HG02623 (cell line): ENCODE data around the gene ESR2.
"Not testable (repeated sequence)": the region's sequence is repeated elsewhere in the genome, so short reads cannot be mapped to it uniquely, and the experiment has no call there.

Source experiments
- ATAC-seq: cut with Tn5 transposase; IDR thresholded peaks from one replicate; pipeline ENCODE4 v1.9.1; 2021; ENCODE audit warnings: moderate library complexity; ENCODE audit not compliant: unreplicated experiment

ESR2 gene

DNA sequence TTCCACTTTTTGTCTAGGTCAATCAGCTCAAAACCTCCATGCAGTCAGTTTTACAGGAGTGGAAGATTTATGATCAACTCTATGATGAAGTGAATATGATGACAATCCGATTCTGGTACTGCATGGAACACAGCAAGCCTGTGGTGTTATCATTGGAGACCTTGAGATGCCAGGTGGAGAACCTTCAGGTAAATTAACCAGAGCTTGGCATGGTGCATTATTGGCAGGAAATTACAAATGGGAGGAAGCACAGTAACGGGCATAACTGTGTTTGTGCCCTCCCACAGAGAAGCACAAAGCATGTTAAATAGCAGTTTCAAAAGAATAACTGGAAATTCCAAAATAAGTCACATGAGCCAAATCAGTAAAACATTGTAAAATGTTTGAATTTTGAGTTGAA is 135.6 kb downstream of the ESR2 start:
- no peak for ATAC-seq

DNA sequence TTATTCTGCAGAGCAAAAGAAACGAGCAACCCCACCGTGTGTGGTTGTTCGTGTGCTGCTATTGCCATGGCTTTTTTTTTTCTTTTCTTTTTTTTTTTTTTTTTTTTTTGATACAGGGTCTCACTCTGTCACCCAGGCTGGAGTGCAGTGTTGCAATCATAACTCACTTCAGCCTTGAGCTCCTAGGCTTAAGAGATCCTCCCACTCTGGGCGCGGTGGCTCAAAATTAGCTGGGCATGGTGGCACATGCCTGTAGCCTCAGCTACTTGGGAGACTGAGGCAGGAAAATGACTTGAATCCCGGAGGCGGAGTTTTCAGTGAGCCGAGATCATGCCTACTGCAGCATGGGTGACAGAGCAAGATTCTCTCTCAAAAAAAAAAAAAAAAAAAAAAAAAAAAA is 144.2 kb downstream of the ESR2 start:
- ATAC-seq, result no peak

DNA sequence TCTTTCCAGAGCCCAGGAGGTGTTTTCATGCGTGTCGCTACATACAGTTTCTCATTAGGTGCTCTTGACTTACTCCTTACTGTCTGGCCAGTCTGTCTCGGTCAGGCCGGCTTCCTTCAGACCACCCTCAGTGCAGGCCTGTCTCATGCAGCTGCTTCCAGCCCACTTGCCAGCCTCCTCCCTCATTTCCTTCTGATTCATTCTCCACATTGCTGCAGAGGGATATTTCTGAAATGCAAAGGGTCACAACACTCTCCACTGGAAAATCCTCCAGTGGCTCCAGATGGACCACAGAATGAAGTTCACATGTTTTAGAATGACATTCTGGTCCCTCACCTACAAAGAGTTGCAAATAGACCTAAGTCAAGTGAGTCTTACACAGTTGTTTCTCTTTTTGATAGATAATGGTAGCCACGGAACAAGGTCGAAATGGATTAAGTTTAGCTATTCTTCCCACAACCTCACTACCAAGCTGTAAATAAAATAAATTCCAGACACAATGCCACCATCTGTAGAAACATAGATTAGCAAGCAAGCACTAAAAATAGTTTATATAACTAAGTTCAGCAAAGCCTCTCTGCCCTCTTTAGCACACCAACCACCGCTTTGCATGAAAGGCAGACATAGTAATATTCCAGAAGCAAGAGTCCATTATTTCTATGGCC is 146.9 kb downstream of the ESR2 start:
- no peak for ATAC-seq

DNA sequence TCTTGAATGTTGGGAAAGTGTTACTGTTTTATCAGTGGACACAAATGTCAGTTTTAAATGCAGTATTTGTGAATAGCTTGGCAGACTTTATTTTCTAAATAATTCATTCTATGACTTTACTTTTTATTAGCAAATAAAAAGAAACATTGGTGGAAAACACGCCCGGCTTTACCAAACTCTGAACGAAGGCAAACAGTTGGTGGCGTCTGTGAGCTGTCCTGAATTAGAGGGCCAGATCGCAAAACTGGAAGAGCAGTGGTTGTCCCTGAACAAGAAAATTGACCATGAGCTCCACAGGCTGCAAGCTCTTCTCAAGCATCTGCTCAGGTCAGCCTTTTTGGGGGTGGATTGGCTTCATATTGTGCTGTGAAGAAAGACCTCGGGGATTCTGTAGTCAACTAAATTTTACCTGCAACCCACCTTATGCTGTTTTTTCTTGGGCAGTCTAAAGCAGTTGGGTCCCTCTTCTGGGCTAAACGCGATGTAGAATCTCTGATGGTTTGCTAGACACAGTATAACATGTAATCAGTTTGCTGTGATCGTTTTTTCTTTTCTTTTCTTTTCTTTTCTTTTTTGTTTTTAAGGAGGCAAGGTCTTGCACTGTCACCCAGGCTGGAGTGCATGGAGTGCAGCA is 156.4 kb downstream of the ESR2 start:
- ATAC-seq, result no peak

DNA sequence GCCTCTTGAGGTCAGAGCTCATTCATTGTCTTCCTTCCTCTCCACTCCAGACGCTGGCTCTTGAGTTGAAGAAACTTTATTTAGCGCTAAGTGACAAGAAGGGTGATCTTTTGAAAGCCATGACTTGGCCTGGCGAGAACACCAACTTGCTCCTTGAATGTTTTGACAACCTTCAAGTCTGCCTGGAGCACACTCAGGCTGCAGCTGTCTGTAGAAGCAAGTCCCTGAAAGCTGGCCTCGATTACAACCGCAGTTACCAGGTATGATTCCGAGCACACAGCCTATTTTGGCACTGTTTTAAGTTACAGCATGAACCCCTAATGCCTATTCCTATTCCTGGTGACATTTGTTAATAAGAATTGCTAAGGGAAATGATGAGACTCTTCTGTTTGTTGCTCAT is 167.6 kb downstream of the ESR2 start:
- no peak for ATAC-seq

DNA sequence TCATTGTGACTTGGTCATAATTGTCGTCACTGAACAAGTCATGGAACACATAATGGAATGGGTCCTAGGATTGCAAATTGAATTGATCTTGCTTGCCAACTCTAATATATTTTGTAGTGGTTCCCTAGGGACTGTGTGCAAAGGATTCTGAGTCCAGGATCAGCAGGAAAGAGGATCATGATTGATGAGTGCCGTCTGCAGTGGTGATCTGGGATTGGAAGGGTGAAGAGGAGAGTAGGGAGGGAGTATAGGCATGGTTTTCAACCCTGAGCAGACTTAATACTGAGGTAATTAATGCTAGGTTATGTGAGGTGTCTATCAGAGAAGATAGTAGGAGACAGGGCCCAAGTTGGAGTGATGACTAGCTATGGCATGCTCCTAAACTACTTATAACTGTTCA is 168.9 kb downstream of the ESR2 start:
- no peak for ATAC-seq

DNA sequence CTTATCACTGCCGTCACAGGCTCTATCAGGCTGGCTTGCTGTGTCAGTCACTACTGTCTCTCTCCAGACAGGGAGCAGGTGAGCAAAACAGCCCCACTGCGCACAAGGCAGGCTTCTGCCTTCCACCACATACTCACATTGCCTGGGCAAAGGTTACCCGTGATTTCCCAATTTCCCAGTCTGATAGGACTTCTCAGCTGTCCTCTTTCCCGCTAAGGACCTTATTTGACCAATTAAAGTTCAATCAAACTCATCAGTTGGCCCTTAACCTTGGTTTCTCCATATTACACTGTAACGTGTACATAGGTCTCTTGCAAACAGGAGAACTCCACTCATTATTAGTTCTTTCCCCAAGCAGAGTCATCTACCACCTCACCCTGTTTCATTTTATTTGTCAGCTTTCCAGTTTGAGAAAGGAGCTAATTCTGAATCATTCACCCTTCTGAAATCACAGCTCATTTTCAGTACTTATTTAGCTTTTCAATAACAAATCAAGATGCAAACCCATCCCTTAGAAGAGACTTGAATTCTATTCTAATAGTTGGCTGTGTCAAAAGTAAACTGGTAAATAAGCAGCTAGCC is 170.8 kb downstream of the ESR2 start:
- ATAC-seq, result no peak

DNA sequence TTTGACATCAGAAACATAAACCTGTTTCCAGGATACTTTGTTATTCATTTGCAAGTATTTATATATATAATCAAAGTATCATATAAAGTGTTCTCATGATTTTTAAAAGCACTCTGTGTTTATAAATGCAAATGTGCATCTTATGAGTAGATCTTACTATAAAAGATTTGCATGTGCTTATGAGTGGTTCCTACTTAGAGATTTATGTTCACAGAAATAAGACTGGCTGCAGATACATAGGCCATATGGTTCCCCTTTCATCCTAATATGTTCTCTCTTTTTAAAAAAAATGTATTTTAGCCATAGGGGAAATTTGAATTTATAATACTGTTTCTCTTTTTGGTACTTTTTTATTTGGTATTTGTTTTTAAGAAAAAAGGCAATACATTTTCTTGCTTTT is 174.2 kb downstream of the ESR2 start:
- ATAC-seq, result no peak

DNA sequence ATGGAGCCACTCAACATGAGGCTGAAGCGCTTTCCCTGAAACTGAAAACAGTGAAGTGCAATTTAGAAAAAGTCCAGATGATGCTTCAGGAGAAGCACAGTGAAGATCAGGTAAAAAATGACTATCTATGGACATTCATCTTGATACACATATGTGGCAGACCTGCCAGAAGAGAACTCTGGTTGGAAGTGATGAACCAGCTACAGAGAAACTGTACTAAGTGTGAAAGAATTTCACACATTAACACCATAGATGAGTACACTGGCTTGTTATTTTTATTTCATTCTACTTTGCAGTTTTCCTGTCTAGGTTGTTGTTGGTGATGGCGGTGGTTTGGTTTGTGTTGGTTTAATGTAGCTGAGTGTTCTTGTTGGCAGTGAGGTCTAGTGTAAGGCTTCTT is 174.7 kb downstream of the ESR2 start:
- ATAC-seq, result no peak

DNA sequence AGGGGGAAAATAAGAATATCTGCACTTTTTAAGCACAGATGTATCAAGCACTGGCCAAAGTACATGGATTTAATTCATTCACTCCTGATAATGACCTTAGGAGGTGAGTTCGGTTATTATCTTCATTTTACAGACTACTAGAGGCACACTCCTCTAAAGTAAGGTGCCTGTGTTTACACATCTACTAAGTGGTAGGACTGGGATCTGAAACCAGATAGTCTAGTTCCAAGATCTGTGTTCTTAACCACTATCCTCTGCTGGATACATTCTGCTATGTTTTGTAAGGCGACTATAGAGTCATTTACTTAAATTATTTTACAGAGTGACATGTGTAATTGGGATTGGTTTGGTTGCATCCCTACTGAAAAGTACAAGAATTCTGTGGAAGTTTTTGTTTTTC is 175.3 kb downstream of the ESR2 start:
- no peak for ATAC-seq

DNA sequence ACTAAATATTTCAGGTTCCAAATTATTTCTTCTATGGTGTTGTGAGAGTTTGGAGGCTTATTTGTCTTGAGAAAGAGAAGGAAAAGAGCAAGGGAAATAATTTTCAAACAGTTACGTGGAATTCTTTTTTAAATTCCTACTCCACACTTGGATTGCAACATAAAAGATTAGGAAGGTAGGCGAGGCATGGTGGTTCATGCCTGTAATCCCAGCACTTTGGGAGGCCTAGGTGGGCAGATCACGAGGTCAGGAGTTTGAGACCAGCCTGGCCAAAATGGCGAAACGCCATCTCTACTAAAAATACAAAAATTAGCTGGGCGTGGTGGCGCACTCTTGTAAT is 175.8 kb downstream of the ESR2 start:
- ATAC-seq, result not testable (repeated sequence)

DNA sequence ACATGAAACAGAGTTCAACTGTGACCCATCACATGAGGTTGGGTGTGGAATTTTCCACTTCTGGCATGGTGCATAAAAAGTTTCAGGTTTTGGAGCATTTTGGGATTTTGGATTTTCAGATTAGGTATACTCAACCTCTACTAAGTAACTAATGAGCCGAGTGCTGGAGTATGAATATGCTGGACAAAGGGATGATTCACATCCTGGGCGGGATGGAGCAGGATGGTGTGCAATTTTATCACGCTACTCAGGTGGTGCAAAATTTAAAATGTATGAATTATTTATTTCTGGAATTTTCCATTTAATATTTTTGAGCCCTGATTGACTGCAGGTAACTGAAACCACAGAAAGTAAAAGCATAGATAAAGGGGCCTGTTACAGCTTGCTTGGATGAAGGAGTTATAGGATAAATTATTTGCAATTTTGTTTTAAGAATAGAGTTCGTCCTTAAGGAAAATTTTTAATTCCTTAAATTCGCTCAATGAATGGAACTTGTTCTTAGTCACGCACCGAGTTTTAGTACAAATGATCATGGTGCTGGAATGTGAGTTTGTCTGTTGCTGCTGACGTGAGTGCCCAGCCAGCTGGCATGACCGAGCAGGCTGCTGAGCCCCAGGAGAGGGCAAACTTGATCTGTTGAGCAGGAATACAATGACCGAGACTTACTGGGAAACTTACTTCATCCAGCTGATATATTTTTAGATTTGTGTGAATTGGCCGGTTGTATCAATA is 176.3 kb downstream of the ESR2 start:
- ATAC-seq, result no peak

DNA sequence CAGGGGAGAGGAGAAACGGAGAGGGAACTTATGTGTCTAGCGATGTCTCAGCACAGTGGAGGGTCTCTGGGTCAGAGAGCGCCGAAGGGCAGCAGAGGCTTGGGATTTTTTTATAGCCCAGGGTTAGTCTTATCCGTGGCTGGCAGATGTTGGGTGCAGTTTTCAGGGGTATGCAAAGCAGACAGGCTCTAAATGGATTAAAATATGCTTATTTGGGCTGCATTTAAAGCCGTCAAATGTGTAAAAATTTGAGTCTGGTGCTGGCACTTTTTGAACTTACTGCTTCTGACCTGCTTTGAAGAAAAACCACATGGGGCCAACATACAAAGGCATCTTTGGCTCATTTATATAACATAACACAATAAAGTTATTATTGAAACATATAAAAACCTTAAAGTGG is 178.8 kb downstream of the ESR2 start:
- ATAC-seq, result no peak

DNA sequence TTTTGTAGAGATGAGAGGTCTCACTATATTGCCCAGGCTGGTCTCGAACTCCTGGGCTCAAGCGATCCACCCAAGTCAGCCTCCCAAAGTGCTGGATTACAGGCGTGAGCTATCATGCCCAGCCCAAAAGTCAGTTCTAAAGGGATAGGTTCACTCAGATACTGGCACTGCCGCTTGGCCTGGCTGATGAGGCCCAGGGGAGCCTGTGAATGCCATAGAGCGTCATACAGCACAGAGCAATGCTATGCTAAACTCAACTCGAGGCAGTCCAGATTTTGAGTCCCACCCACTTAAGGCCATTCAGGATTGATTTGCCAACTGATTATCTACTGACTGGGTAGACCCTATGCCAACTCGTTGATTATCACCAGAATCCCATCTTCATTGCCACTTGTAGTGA is 179.4 kb downstream of the ESR2 start:
- no peak for ATAC-seq

DNA sequence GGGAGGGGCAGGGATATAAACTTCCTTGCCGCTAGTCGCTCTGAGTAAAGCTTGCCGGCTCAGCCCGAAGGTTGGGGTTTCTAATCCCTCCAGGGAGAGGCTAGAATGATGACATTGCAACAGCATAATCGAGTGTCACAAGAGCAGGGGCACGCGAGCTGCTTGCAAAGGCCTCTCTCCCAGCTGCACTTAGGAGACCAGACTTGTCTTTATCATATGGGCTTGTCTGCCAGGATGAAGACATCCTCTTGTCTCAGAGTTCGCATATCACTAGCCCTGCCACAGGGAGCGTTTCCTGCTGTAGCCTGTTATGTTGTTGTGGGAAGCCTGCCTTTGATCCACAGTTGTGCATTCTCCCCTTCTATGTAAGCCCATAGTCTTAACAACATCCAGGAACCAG is 180.0 kb downstream of the ESR2 start:
- ATAC-seq, result no peak

DNA sequence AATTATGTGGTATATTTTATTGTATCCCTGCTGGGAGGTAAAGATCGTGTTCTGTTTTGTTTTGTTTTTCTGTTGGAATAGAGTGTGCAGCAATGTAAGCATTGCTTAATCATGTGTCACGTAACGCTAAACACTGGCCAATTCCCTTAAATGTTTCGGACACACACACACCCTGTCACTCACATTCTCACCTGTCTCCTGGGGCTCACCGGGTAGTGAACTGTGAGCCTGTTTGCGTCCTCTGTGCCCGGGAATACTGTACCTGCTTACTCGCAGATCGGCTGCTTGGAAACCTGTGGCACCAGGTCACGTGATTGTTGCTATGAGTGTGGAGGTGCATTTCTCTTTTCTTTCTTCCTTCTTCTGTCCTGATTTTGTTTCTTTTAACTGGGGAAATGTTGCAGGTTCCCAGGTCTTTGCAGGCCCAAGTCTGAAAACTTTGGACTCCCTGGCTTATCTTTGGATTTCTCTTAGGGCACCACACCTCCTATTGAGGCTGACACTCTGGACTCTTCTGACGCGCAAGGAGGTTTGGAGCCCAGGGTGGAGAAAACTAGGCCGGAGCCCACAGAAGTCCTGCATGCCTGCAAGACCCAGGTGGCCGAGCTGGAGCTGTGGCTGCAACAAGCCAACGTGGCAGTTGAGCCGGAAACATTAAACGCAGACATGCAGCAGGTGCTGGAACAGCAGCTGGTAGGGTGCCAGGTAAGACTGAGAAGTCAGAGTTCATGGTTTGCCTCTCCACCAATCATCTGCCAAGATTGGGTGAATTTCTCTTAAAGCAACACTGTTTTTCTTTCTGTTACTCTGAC is 181.1 kb downstream of the ESR2 start:
- ATAC-seq, result no peak

DNA sequence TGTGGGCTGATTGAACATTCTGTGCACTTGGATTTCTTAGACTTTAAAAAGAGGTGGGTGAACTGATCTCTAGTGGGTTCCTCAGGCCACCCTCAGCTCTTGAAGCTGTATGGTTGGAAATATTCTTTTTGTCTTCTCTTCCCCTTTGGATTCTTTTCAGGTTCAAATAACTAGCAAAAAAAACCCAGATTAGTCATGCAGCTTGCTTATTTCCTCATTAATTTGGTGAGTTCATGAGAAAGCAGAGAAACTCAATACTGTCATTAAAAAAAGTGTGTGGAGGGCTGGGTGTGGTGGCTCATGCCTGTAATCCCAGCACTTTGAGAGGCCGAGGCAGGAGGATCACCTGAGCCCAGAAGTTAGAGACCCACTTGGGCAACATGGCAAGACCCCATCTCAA is 183.4 kb downstream of the ESR2 start:
- no peak for ATAC-seq

DNA sequence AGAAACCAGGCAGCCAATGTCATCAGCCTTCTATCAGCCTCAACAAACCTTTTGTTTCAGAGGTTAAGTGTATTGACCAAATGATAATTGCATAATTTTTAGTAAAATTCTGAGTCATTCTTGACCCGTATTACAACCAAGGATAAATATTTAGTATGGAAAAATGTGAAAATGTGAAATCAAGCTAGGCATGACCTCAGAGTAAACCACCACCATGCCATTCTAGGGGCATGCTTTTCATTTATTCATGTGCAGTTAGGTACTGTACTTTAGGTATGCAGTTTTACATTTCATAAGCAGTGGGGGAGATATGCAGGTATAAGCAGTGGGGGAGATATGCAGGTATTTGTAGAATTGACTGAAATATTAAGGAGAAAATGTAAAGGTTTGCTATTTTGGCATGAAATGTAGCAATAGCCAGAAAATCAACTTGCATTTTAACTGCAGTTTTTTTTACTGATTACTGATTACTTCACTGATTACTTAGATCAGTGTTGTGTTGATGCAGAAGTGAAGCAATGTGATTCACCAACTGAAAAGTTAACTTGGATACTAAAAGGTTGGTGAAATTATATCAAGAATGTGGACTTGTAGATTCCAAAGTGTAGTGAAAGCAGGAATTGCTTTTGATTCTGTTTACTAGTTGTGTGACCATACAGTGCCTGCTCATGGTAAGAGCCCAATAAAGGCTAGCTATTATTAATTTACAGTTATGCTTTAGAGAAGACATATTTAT is 184.2 kb downstream of the ESR2 start:
- ATAC-seq, result no peak

DNA sequence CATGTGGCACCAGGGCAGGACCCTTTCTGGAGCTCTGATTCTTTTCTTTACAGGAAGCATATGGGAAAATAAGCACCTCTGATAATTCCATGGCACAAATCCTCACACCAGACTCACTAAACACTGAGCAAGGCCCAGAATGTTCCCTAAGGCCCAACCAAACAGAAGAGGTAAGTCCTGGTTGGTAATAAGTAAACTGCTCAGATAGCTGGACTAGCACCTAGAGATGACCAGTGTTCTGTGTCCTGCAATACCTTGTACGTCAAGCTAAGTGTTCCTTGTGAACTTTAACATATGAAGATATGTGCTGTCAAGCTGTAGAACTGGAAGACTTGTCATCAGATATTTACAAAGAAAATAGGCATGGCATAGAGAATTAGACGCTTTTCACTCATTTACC is 186.7 kb downstream of the ESR2 start:
- ATAC-seq, result no peak

DNA sequence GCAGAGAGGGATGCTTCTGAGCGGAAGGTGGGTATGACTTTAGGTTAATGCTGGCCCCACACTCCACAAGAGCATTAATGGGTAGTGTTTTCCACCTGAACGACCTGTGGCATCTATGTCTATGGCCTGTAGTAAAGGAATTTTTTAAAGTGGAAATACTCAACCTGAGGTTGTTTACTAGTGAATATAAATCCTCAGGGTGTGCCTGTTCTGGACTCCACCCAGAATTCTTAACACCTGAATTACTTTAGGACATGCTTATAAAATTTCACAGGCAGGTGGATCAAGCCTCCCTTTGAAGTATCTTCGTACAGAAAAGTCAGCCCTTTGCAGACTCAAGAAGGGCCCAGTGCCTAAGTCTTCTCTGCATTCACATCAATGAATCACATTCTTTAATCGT is 196.1 kb downstream of the ESR2 start:
- no peak for ATAC-seq

DNA sequence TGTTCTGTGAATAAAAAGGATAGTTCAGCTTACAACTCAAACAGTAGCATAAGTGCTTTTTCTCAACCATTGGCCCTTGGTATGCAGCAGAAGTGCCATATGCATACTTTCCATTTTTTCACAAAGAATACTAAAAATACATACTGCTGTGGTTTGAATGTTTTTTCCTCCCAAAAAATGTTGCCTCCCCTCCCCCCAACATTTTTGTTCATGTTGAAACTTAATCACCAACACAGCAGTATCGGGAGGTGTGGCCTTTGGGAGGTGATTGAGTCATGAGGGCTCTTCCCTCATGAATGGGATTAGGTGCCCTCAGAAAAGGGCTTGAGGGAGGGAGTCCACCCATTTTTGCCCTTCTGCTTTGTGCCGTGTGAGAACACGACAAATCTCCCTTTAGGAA is 198.6 kb downstream of the ESR2 start:
- no peak for ATAC-seq
